Astrocyte (in vitro differentiated cells and primary cell): ENCODE results near the gene PTPRU.

Source experiments
- CTCF ChIP-seq: IDR thresholded peaks from 2 replicates; pipeline ENCODE4 v1.5.1; 2011; ENCODE audit warnings: low read depth, mild to moderate bottlenecking, inconsistent platforms, low read length, moderate library complexity; ENCODE audit not compliant: insufficient read depth
- EZH2 ChIP-seq: IDR thresholded peaks from 2 replicates; pipeline ENCODE4 v1.6.1; 2012; ENCODE audit warnings: mild to moderate bottlenecking, low read length, inconsistent platforms; ENCODE audit not compliant: insufficient read depth

- no peak for TF ChIP-seq CTCF
- TF ChIP-seq EZH2 = no peak
Observed at GRCh38 chr1:29310616-29311180, 74.4 kb downstream of the PTPRU start.
